ENCODE data around the gene AGAP1. TPM values are rescaled to one million over a fixed set of nuclear protein-coding genes. Genes with fewer than 3 reads are reported as not detected.

Gene AGAP1
- total RNA-seq, 1 donor from 2014 or later, result 54.7 TPM

DNA sequence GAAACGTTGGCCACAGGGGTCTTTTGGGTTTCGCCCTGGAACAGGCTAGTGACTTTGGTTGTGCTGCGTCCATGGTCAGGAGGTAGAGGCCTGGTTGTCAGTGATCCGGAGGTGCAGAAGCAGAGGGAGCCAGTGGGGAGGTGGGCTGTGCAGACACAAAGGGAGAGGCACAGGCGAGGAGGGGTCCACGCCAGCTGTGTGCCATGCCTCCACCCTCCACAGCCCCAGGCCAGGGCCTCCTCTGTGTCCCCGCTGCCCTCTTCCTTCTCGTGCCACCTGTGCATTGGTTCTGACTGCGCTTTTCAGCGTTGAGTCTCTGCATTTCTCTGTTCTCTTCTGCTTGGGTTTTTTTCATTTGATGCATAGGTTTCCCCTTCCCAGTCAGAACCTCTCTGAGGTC, 553.3 kb downstream of the AGAP1 start:
- H3K9me3 Mint-ChIP-seq, result no peaks in the 10 kb centered on the region
- H3K27me3 Mint-ChIP-seq (ENCODE audit: low read depth), result no peaks in the 10 kb centered on the region
- H3K4me1 Mint-ChIP-seq, result peaks cover 14% of the 10 kb centered on the region
- TF ChIP-seq, protein P1, sequence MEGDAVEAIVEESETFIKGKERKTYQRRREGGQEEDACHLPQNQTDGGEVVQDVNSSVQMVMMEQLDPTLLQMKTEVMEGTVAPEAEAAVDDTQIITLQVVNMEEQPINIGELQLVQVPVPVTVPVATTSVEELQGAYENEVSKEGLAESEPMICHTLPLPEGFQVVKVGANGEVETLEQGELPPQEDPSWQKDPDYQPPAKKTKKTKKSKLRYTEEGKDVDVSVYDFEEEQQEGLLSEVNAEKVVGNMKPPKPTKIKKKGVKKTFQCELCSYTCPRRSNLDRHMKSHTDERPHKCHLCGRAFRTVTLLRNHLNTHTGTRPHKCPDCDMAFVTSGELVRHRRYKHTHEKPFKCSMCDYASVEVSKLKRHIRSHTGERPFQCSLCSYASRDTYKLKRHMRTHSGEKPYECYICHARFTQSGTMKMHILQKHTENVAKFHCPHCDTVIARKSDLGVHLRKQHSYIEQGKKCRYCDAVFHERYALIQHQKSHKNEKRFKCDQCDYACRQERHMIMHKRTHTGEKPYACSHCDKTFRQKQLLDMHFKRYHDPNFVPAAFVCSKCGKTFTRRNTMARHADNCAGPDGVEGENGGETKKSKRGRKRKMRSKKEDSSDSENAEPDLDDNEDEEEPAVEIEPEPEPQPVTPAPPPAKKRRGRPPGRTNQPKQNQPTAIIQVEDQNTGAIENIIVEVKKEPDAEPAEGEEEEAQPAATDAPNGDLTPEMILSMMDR (conservative IDR thresholded peaks at IDR 0.05), result no peak
- no peak overlapping the region for H3K4me3 Mint-ChIP-seq
- H3K36me3 Mint-ChIP-seq (ENCODE audit: low read depth), result peaks cover 14% of the 10 kb centered on the region
- no peak overlapping the region for H3K27ac Mint-ChIP-seq (ENCODE audit: unreplicated experiment)
- no peak for DNase-seq (ENCODE audit: low read depth, low spot score)

DNA sequence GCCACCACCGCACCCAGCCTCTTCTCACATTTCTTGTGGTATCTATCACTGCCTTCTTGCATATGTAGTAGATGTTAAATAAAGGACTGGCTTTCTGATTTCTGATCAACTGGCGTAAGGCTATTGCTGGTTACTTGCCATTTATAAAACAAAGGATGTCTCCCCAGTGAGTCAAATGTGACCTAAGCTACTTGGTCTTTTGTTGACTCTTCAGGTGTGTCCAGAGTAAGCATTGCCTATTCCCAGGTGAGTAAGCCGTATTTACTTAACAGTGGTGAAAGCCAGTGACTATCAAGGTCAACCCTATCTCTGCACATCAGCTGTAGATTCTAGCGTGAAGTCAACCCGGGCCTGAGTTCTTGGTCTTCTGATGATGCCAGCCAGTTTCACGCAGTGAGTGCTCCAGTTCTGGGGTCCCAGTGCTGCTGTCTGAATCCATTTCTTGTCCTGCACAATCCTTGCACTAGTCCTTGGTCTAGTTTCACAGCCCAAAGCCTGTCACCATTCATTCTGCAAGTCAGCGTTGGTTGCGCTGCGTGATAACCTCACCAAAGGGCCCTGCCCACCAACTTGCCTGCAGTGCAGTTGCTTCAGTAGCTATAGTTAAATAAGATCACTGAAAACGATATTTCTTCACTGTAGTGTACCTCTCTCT, 554.2 kb downstream of the AGAP1 start:
- TF ChIP-seq, protein P1 (conservative IDR thresholded peaks at IDR 0.05), result no peak
- DNase-seq (ENCODE audit: low read depth, low spot score), result no peak
- H3K36me3 Mint-ChIP-seq (ENCODE audit: low read depth), result peaks cover 12% of the 10 kb centered on the region
- peaks cover 14% of the 10 kb centered on the region for H3K4me1 Mint-ChIP-seq
- H3K27ac Mint-ChIP-seq (ENCODE audit: unreplicated experiment), result no peak overlapping the region
- no peaks in the 10 kb centered on the region for H3K9me3 Mint-ChIP-seq
- no peaks in the 10 kb centered on the region for H3K27me3 Mint-ChIP-seq (ENCODE audit: low read depth)
- H3K4me3 Mint-ChIP-seq, result no peak overlapping the region

DNA sequence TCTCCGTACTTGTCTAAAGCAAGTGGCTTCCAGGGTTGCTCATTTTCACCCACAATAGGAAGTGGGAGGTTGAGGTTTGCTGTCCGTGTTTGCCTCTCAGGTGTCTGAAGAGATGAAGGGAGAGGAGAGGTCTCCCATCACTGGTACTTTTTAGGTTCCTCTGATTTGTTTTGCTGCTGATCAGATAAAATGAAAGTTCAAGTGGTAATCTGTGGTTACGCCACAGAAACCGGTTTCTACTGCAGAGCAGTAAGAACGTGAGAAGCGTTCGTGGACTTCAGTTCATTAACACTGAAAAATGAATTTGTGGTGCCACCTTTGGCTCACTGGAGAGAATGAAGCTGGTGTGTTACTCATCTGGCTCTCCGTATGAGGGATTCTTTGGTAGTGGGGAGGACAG, 556.1 kb downstream of the AGAP1 start:
- Mint-ChIP-seq H3K4me3 (no peak overlapping the region), H3K36me3 (ENCODE audit: low read depth) (peaks cover 12% of the 10 kb centered on the region), H3K4me1 (peaks cover 28% of the 10 kb centered on the region), H3K27me3 (ENCODE audit: low read depth) (no peaks in the 10 kb centered on the region), H3K27ac (ENCODE audit: unreplicated experiment) (no peak overlapping the region), H3K9me3 (no peaks in the 10 kb centered on the region)
- DNase-seq (ENCODE audit: low read depth, low spot score), result no peak
- TF ChIP-seq, protein P1 (conservative IDR thresholded peaks at IDR 0.05), result no peak

DNA sequence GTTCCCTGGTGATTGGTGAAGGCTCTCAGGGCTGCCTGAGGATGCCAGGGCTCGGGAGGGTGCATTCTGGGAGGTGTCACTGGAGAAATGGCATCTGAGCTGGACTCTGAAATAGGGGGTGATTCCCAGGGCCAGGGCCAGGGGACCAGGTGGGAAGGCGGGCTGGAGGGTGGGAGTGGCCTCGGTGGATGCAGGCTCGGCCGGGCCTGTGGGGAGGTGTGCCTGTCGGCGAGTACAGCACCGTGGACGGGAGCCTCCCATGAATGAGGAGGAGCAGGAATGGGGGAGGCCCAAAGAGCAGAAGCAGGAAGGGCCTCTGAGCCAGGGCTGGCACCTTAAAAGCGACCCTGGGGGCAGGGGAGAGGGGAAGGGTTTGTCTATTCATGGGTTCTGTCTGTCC, 557.5 kb downstream of the AGAP1 start:
- DNase-seq (ENCODE audit: low read depth, low spot score), result no peak
- TF ChIP-seq, protein P1 (conservative IDR thresholded peaks at IDR 0.05), result no peak
- H3K9me3 Mint-ChIP-seq, result no peaks in the 10 kb centered on the region
- H3K4me1 Mint-ChIP-seq, result peaks cover 28% of the 10 kb centered on the region
- H3K27me3 Mint-ChIP-seq (ENCODE audit: low read depth), result no peaks in the 10 kb centered on the region
- H3K27ac Mint-ChIP-seq (ENCODE audit: unreplicated experiment), result no peak overlapping the region
- H3K4me3 Mint-ChIP-seq, result no peak overlapping the region
- peaks cover 10% of the 10 kb centered on the region for H3K36me3 Mint-ChIP-seq (ENCODE audit: low read depth)

DNA sequence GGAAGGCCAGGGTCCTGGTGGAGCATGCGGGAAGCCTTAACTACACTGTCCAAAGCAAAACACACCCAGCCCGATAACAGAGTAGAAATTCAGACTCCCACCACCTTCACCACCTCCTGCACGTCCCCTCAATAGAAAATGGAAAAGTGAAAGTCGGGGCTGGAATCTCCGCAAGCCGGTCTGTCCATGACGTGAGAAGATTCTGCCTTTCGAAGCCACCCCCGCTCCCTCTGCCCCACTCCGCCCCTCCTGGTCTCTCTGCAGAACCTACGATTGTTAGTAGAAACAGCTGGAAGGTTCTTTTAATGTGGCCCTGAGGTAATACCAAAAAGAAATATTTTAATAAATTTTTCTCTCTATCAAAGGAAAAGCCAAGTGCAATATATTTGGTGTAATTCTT, 558.0 kb downstream of the AGAP1 start:
- Mint-ChIP-seq H3K4me3 (no peak overlapping the region), H3K36me3 (ENCODE audit: low read depth) (peaks cover 10% of the 10 kb centered on the region), H3K27me3 (ENCODE audit: low read depth) (no peaks in the 10 kb centered on the region), H3K9me3 (no peaks in the 10 kb centered on the region), H3K4me1 (peaks cover 28% of the 10 kb centered on the region), H3K27ac (ENCODE audit: unreplicated experiment) (no peak overlapping the region)
- DNase-seq (ENCODE audit: low read depth, low spot score), result no peak
- TF ChIP-seq, protein P1 (conservative IDR thresholded peaks at IDR 0.05), result no peak

Measured in neural crest cell (in vitro differentiated cells).